NCI-H187 (cell line): Measurements from ENCODE around the gene MRPS16.

Experiments used
- DNase-seq, 2 experiments: peaks; one replicate each; lab custom pipeline; 2025; lab: John Stamatoyannopoulos, UW

MRPS16 gene

GRCh38 chr10:73239908-73240307, 12.5 kb downstream of the MRPS16 start:
- DNase-seq: no peak

GRCh38 chr10:73238990-73239566, 13.4 kb downstream of the MRPS16 start:
- no peak for DNase-seq

GRCh38 chr10:73234695-73235094, 17.7 kb downstream of the MRPS16 start:
- no peak for DNase-seq

- DNase-seq: no peak
These were observed 18.6 kb downstream of the MRPS16 start for GRCh38 chr10:73233883-73234282.

- no peak for DNase-seq
These were observed 19.6 kb downstream of the MRPS16 start for GRCh38 chr10:73232887-73233286.

- no peak for DNase-seq
These were observed 22.9 kb downstream of the MRPS16 start for GRCh38 chr10:73229567-73229966.

GRCh38 chr10:73228247-73228646, 24.2 kb downstream of the MRPS16 start:
- DNase-seq: no peak

- no peak for DNase-seq
These were observed 25.8 kb downstream of the MRPS16 start for GRCh38 chr10:73226663-73227062.

- no peak for DNase-seq
These were observed 26.9 kb downstream of the MRPS16 start for GRCh38 chr10:73225518-73225917.

- DNase-seq: no peak
These were observed 31.5 kb downstream of the MRPS16 start for GRCh38 chr10:73220989-73221388.

- no peak for DNase-seq
These were observed 33.1 kb downstream of the MRPS16 start for GRCh38 chr10:73219384-73219783.

GRCh38 chr10:73218431-73219191, 33.8 kb downstream of the MRPS16 start:
- no peak for DNase-seq

GRCh38 chr10:73217628-73218027, 34.8 kb downstream of the MRPS16 start:
- no peak for DNase-seq

GRCh38 chr10:73215749-73216148, 36.7 kb downstream of the MRPS16 start:
- DNase-seq: no peak

GRCh38 chr10:73211106-73211811, 41.2 kb downstream of the MRPS16 start:
- DNase-seq: no peak

GRCh38 chr10:73210395-73211105, 41.9 kb downstream of the MRPS16 start:
- no peak for DNase-seq

- no peak for DNase-seq
These were observed 42.7 kb downstream of the MRPS16 start for GRCh38 chr10:73209705-73210104.

GRCh38 chr10:73207883-73208282, 44.6 kb downstream of the MRPS16 start:
- no peak for DNase-seq

- no peak for DNase-seq
These were observed 46.1 kb downstream of the MRPS16 start for GRCh38 chr10:73206385-73206784.

GRCh38 chr10:73205890-73206289, 46.6 kb downstream of the MRPS16 start:
- DNase-seq: no peak

GRCh38 chr10:73205081-73205480, 47.4 kb downstream of the MRPS16 start:
- DNase-seq: no peak
